NCI-H187 (cell line): ENCODE results near the gene POLQ.
"Not testable (repeated sequence)": the region's sequence is repeated elsewhere in the genome, so short reads cannot be mapped to it uniquely, and the experiment has no call there.

Experiments
- DNase-seq, 2 experiments: peaks; one replicate each; lab custom pipeline; 2025; lab: John Stamatoyannopoulos, UW

POLQ gene

DNA sequence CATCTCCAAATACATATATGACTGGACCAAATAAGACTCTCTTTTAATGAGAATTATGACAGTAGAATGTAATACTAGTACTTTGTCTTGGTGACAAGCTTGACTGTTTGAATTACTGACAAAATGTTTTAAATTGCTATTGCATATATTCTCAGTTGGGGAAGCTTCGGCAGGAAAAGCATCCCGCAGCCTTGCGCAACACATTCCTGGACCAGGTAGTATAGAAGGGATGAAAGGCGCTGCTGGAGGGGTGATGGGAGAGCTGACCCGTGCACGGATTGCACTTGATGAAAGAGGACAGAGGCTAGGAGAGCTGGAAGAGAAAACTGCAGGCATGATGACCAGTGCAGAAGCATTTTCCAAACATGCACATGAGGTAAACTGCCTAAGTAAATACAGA, 127.6 kb downstream of the POLQ start:
- DNase-seq = no peak

DNA sequence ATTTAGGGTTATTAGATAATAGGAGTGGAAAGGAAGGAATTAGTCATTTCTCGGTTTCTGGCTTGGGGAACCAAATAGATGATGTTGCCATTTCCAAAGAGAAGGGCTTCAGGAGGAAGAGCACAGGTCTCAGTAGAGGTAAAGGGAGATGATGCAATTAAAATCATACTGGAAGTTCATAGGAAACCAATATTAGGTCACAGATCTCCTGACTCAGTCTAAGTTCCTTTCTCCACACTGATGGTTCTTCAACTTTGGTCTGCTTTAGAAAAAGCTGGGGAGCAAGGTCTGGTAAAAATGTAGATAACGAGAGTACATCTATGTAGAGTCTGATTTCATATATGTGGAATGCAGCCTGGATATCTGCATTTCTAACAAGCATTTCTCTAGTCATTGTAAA, 130.9 kb downstream of the POLQ start:
- no peak for DNase-seq

DNA sequence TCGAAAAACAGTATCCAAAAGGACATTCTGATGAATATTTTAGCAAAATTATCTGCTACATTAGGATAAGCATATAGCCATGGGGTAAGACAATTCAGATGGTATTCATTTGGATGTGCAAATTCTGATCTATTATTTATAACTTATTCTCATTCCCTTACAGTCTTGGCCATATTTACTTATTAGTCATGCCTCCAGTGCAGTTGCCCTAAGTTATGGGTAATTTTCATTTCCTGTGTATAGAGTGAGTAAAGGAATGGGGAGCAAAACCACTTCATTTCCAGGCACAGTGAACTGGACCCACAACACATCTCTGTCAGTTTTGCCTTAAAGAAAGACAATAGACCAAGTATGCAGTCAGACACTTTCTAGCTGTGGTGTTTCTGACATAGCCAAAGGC, 134.3 kb downstream of the POLQ start:
- DNase-seq = no peak

DNA sequence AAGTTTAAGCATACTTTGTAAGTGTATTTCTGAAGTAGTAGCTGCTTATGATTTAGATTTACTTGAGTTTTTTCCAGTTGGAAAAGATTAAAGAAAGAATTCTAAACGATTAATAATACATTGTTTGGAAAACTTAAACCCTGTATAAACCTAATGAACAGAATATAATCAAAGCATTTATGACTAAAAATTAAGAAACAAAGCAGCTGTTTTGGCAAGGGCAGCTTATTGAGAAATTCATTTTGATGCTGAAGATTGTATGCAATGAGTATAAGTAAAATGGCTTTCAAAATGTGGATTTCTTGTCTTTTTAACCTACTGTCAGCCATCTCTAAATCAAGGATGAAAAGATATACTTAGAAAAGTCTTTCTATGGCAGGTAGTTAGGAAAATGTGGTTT, 140.2 kb downstream of the POLQ start:
- no peak for DNase-seq

DNA sequence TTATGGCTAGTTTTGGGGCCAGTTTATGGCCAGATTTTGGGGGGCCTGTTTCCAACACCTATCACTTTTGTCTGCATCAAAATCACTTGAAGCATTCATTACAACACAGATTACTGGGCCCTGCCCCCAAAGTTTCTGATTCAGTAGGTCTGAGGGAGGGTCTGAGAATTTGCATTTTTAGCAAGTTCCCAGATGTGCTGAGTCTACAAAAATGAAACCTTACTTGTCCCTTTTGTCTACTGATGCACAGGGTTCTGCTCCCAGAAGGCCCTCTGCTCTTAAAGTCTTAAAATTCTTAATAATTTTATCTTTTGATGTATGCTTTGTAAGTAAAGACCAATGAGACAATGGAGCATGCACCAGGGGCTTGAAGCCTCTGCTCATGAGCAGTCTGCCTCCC, 146.0 kb downstream of the POLQ start:
- no peak for DNase-seq

DNA sequence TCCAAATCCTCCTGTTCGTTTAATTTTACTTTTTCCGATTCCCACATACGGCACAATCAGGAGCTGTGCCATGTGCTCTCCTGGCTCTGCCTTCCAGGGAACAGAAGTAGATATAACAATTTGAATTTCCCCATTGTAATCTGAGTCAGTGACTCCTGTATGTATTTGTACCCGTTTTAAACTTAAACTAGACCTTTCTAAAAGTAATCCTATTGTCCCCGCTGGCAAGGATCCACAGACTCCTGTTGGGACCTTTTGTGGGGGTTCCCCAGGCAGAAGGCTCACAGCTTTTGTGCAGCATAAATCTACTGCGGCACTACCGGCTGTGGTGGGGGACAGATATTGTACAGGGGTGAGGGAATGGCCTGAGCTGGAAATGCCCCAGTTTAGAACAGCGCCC, 147.7 kb downstream of the POLQ start:
- DNase-seq = not testable (repeated sequence)

DNA sequence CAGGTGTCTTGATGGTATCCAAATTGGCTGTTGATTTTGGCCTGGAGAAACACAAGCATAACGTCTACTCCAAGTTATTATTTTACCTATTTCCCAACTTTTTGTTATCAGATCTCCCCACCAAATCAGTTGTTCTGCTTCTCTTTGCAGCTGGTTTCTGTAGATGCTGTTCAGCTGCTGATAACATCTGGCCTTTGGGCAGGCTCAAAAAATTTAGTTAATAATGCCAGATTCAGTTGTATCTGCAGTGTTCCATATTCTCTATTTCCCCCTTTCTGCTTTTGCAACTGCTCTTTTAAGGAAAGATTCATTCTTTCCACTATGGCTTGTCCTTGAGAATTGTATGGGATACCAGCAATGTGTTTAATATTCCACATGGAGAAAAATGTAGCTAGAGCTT, 149.8 kb downstream of the POLQ start:
- not testable (repeated sequence) for DNase-seq

DNA sequence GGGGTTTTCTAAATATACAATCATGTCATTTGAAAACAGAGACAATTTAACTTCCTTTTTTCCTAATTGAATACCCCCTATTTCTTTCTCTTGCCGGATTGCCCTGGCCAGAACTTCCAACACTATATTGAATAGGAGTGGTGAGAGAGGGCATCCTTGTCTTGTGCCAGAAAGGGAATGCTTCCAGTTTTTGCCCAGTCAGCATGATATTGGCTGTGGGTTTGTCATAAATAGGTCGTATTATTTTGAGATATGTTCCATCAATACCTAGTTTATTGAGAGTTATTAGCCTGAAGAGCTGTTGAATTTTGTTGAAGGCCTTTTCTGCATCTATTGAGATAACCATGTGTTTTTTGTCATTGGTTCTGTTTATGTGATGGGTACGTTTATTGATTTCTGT, 157.5 kb downstream of the POLQ start:
- DNase-seq = not testable (repeated sequence)
